GM18505 (cell line): Measurements from ENCODE around the gene APBA3.

Source experiments
- ATAC-seq: cut with Tn5 transposase; IDR thresholded peaks from one replicate; pipeline ENCODE4 v1.9.1; 2021; ENCODE audit not compliant: unreplicated experiment
- POLR2A ChIP-seq: IDR thresholded peaks from 4 replicates; pipeline ENCODE4 v1.6.1; 2011; ENCODE audit warnings: borderline replicate concordance; ENCODE audit not compliant: insufficient read depth, insufficient read length; ENCODE audit errors: extremely low read depth

The APBA3 gene

GRCh38 chr19:3801412-3802096 is 40.1 kb upstream of the APBA3 start:
- no peak for TF ChIP-seq POLR2A
- no peak for ATAC-seq

GRCh38 chr19:3800996-3801395 is 39.5 kb upstream of the APBA3 start:
- TF ChIP-seq POLR2A = no peak

GRCh38 chr19:3798137-3798536 is 36.6 kb upstream of the APBA3 start:
- ATAC-seq = no peak

More at GRCh38 chr19:3800996-3801395, 39.5 kb upstream of the APBA3 start:
- ATAC-seq = no peak

GRCh38 chr19:3796358-3796757 is 34.9 kb upstream of the APBA3 start:
- no peak for TF ChIP-seq POLR2A
- ATAC-seq = no peak

More at GRCh38 chr19:3798137-3798536, 36.6 kb upstream of the APBA3 start:
- no peak for TF ChIP-seq POLR2A

GRCh38 chr19:3793799-3794198 is 32.3 kb upstream of the APBA3 start:
- ATAC-seq = no peak
- TF ChIP-seq POLR2A = no peak

GRCh38 chr19:3792114-3792513 is 30.6 kb upstream of the APBA3 start:
- no peak for TF ChIP-seq POLR2A
- no peak for ATAC-seq

GRCh38 chr19:3790941-3791340 is 29.4 kb upstream of the APBA3 start:
- ATAC-seq = no peak
- TF ChIP-seq POLR2A = no peak

GRCh38 chr19:3790209-3790734 is 28.8 kb upstream of the APBA3 start:
- TF ChIP-seq POLR2A = no peak

GRCh38 chr19:3788996-3789778 is 27.7 kb upstream of the APBA3 start:
- no peak for ATAC-seq
- no peak for TF ChIP-seq POLR2A

More at GRCh38 chr19:3790209-3790734, 28.8 kb upstream of the APBA3 start:
- ATAC-seq = no peak

GRCh38 chr19:3785938-3786824 is 24.7 kb upstream of the APBA3 start, which contains the start of gene MATK:
Gene MATK (minus strand): TSS chr19:3786381. CDS start chr19:3785135, 1,246 bp downstream.
- no peak for ATAC-seq

GRCh38 chr19:3785451-3785937 is 24.0 kb upstream of the APBA3 start:
- TF ChIP-seq POLR2A = no peak
- ATAC-seq = no peak

More at GRCh38 chr19:3785938-3786824, 24.7 kb upstream of the APBA3 start, which contains the start of gene MATK:
- TF ChIP-seq POLR2A = no peak

GRCh38 chr19:3784607-3785450 is 23.3 kb upstream of the APBA3 start:
- TF ChIP-seq POLR2A = no peak
- ATAC-seq = no peak
